HG02885 (cell line): ENCODE measurements around the gene MAN1A1.
A peak's percentile ranks its signal among the peaks of the same experiment; 100 is the strongest.
"Not testable (repeated sequence)": the region's sequence is repeated elsewhere in the genome, so short reads cannot be mapped to it uniquely, and the experiment has no call there.

Experiments
- ATAC-seq: cut with Tn5 transposase; IDR thresholded peaks from one replicate; pipeline ENCODE4 v1.9.1; 2021; ENCODE audit warnings: mild to moderate bottlenecking; ENCODE audit not compliant: unreplicated experiment, poor library complexity

Gene MAN1A1

GRCh38 chr6:119157506-119157815 lies 192.1 kb downstream of the MAN1A1 start:
- no peak for ATAC-seq

DNA sequence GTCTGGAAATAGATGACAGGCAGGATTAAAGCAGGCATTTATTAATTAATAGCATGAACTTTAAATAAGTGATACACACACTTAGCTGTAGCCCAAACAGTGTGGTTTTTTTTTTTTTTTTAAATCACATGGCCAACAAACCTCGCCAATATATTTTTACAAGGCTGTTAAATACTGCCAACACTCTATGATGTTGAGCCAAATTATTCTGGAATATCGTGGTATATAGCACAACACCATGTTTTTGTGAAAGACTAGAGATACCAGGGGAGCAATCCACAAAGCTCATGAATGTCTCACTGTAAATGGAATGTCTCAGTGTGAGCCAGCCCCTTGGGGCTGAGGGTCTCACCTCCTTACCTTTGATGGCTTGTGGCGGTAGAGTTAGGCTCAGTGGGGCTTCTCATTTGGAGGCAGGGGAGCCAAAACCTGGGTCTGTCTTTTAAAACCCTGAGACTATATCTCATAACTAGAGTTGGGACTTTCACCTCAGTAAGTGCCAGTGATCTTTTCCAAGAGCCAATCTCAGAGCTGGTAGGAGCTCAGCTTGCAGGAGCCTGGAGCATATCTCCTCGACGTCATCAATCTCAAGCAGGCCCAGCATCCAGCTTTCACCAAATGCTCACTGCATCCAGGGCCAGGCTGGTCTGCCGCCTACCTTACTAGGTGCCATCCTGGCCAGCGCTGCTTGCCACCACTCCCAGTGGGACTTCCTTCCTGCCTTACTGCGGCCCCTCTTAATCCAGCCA lies 192.6 kb downstream of the MAN1A1 start:
- ATAC-seq: no peak

DNA sequence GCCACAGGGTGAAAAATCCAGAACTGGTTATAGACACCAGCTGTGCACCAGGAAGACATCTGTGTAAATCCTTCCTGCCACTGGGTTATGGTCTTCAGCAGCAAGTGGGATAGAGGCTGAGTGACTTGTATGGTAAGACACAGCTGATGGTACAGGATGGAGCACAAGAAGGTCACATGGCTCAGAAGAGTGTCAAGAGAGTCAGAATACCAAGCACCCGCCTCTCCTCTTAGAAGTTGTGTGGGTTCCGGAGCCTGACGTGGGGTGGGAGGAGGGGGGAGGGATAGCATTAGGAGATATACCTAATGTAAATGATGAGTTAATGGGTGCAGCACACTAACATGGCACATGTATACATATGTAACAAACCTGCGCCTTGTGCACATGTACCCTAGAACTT lies 193.5 kb downstream of the MAN1A1 start:
- not testable (repeated sequence) for ATAC-seq

- ATAC-seq: no peak
Observed at GRCh38 chr6:119152187-119152586, 197.4 kb downstream of the MAN1A1 start.

GRCh38 chr6:119148825-119149525 lies 200.6 kb downstream of the MAN1A1 start:
- no peak for ATAC-seq

- ATAC-seq: no peak
Observed at GRCh38 chr6:119148098-119148824, 201.3 kb downstream of the MAN1A1 start.

DNA sequence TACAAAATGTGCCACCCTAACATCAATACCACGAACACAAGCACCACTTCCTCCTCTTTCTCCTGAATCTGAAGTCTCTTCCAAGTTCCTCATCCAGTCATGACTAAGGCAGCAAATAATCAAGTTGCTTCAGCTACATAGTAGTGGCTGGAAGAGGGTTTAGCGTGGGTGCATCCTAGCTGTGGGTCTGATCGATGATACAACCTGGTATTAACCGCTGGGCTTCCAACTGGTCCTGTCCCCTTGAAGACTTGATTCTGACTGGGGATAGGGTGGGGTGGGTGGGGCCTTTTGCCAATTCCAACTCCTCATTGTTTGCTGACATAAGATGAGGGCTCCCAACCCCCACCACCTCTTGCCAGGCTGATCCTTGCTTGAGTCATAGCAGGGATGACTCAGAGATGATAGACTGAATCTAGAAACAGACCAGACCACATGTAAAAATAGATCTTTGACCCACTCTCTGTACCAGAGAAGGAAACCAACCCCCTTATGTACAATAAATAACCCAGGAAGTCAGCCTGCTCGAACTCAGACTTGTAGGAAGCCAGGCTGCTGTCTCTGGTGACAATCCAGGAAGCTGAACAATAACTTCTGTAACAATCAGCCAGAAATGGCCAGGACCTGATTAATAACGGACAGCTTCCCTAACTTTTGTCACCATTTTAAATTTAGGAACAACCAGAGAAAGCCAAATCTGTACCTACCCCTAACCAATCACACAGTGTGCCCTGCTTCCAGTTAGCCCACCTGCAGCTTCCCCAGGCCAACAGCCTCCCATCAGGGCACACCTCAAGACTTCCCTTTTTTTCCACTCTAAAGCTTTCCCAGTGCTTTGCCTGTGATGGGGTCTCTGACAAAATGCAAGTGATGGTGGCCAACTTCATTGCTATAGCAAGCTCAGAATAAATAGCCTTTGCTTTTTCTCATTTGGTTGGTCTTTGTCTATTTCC lies 202.2 kb downstream of the MAN1A1 start:
- peak; percentile 97 for ATAC-seq

DNA sequence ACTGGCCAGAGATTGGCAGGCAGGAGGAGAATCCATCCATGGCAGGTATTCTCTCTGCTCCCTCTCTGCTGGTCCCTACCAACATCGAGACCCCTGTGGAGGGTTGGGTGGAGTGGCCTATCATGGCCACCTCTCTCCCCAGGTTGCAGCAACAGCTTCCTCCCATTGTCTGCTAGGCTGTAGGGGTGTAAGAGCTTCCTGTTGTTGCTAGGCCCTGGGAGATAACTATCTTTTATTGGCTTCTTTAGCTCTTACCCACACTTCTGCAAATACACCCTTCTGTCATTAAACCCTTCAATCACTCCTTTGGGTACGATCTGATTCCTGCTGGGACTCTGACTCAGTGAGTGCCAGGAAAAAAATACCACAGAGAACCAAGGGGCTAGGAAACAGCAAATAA lies 204.4 kb downstream of the MAN1A1 start:
- ATAC-seq: no peak

DNA sequence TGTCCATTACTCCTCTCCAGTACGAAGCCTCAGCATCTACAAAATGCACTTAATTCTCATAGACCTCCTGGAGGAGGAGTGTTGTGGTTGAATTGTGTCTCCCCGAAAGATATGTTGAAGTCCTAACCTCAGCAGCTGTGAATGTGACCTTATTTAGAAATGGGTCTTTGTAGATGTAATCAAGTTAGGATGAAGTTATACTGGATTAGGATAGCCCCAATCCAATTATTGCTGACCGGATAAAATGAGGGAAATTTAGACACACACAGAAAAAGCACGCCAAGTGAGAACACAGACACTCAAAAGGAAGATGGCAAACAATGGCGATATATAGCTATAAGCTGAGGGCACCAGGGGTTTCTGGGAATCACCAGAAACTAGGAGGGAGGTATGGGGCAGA lies 206.9 kb downstream of the MAN1A1 start:
- no peak for ATAC-seq

- ATAC-seq: no peak
Observed at GRCh38 chr6:119142041-119142440, 207.5 kb downstream of the MAN1A1 start.

- ATAC-seq: no peak
Observed at GRCh38 chr6:119140196-119141140, 209.1 kb downstream of the MAN1A1 start.

DNA sequence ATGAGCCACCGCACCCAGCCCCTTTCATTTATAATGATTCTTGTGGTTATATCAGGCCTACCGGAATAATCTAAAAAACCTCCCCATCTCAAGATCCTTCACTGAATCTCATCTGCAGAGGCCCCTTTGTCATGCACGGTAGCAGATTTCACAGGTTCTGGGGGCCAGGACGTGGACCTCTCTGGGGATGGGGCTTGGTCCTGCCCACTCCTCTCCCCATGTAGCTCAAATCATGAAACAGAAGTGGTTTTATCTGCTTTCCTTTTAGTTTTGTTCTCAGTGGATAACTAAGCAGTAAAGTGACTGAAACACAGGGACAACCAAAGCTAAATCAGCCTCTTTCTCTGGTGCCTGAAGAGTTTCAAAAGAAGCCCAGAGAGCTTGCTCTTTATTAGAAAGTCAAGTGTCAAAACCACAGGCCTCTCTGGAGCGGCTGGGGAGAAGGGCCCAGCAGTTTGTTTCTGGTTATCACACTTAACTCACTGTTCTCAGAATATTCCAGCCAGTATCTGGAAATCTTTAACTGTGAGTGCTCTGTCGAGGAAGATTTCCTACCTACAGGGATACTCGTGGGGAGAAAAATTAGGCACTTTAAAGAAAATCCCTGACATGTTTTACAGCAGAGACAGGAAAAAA lies 210.5 kb downstream of the MAN1A1 start:
- ATAC-seq: peak; percentile 90

- no peak for ATAC-seq
Observed at GRCh38 chr6:119137194-119138072, 212.1 kb downstream of the MAN1A1 start.

- ATAC-seq: no peak
Observed at GRCh38 chr6:119134752-119135151, 214.8 kb downstream of the MAN1A1 start.

- ATAC-seq: no peak
Observed at GRCh38 chr6:119133400-119133799, 216.2 kb downstream of the MAN1A1 start.

- no peak for ATAC-seq
Observed at GRCh38 chr6:119132261-119132981, 217.1 kb downstream of the MAN1A1 start.

DNA sequence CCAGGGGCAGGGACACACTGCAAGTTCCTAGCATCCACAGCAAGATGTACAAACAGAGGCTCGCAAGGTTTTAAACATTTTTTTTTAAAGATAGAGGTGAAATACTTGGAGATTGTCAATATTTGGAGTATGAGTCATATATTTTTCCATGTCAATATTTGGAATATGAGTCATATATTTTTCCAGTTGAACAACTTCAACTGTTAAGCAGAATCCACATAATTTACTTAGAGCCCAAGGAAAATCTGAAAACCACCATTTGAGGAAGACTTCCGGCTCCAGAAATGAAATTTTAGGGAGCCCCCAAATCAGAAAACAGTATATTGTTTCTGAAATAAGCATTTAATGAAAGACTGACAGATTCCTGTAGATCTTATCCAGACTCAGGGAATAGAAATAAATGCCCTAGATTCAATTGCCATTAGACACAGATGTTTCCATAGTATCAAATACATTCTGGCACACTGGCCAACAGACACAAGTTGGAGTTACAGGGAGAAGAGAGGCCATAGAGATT lies 219.5 kb downstream of the MAN1A1 start:
- no peak for ATAC-seq
